Left ventricle myocardium inferior (tissue), 1 donor: ENCODE results near the gene RBPJ. TPM values are rescaled to one million over a fixed set of nuclear protein-coding genes. Genes with fewer than 3 reads are reported as not detected.

ENCODE experiments used
- DNase-seq: peaks from one replicate; pipeline ENCODE4 v3.0.0-alpha.2; 2020
- H3K27ac ChIP-seq: fragments of 200-600 bp; replicated peaks from 2 replicates; pipeline ENCODE4 v1.8.0; 2021
- H3K27me3 ChIP-seq: fragments of 200-600 bp; 2 replicates; pipeline ENCODE4 v1.8.0; 2021; ENCODE audit warnings: low read depth
- H3K36me3 ChIP-seq: fragments of 200-600 bp; 2 replicates; pipeline ENCODE4 v1.8.0; 2021
- H3K4me1 ChIP-seq: fragments of 200-600 bp; 2 replicates; pipeline ENCODE4 v1.8.0; 2021
- H3K4me3 ChIP-seq: fragments of 200-600 bp; 2 replicates; pipeline ENCODE4 v1.8.0; 2021; ENCODE audit warnings: mild to moderate bottlenecking, moderate library complexity
- H3K9me3 ChIP-seq: fragments of 200-600 bp; replicated peaks from 2 replicates; pipeline ENCODE4 v1.8.0; 2021
- intact Hi-C: fragments of 100-400 bp; cut with micrococcal nuclease; formaldehyde crosslinking; loops from one replicate; pipeline ENCODE4 v1.11.0; 2022
- total RNA-seq: library from RNA; stranded (reverse); fragmentation: NEBNext Ultra II Directional; extraction: Animal tissue kit (Norgen Biotek cat#: 25700); gene quantifications from one replicate; pipeline ENCODE4 v1.2.1, GENCODE V29; 2021
- TF ChIP-seq, protein P1 (sequence below): fragments of 200-600 bp; IDR thresholded peaks from 2 replicates; pipeline ENCODE4 v1.8.0; 2021; ENCODE audit warnings: antibody characterized with exemption, mild to moderate bottlenecking, borderline replicate concordance
- donor health status: DM: no; HTN: yes; CAD: no; lungs with severe emphysema.

Gene RBPJ
- total RNA-seq, 1 donor from 2014 or later = 36.5 TPM

DNA sequence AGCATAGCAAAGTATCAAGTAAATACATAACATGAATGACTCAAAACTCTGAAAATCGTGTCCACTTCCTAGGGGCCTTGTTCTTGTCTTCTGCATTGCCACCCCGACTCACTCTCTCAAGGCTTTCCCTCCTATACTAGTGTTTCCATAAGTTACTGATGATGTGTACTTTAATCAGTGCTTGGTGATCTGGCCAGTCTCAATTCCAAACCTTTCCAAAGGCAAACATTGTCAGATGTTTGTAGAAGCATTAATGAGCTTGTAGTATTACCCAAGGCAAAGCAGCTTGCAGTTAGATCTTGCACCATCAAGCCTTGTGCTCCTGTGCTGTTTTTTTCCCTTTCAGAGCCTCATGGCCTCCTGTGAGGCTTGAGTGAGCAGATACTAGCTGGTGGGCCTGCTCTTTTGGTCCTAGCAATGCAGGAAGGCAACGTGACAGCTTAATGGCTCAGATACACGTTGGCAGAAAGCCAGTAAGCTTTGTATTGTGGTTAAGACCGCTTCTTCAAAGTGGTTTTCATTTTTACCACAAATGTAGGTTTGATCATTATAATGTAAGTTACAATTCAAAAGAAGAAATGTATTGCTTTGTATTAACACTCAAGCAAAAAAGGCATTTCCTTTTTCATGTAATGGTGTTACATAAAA lies 51.8 kb downstream of the RBPJ start:
- Histone ChIP-seq H3K36me3 (no peaks in the 10 kb centered on the region), H3K4me1 (peaks cover 72% of the 10 kb centered on the region), H3K27me3 (no peaks in the 10 kb centered on the region), H3K27ac (no peak overlapping the region), H3K9me3 (no peaks in the 10 kb centered on the region), H3K4me3 (no peak overlapping the region)
- TF ChIP-seq, protein P1, sequence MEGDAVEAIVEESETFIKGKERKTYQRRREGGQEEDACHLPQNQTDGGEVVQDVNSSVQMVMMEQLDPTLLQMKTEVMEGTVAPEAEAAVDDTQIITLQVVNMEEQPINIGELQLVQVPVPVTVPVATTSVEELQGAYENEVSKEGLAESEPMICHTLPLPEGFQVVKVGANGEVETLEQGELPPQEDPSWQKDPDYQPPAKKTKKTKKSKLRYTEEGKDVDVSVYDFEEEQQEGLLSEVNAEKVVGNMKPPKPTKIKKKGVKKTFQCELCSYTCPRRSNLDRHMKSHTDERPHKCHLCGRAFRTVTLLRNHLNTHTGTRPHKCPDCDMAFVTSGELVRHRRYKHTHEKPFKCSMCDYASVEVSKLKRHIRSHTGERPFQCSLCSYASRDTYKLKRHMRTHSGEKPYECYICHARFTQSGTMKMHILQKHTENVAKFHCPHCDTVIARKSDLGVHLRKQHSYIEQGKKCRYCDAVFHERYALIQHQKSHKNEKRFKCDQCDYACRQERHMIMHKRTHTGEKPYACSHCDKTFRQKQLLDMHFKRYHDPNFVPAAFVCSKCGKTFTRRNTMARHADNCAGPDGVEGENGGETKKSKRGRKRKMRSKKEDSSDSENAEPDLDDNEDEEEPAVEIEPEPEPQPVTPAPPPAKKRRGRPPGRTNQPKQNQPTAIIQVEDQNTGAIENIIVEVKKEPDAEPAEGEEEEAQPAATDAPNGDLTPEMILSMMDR = no peak
- intact Hi-C loops = no loop called here
- no peak for DNase-seq

DNA sequence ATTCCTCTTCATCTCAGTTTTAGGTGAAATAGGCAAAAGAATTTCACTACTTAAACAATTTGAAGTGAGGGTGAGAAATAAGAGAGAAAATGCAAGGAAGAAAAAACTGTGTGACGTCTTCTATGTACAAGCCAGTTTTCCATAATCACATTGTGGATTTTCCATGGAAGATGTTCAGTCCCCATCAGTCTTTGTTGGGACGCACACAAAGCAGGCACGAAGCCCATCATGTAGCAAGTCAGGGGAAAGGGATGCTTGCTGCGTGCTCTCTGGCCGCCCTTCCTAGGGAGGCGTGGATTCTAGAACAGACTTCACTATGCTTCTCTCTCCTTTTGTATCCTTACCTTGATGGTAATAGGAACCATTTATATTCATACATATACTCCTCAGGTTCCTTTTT lies 54.7 kb downstream of the RBPJ start:
- TF ChIP-seq, protein P1 = no peak
- H3K27me3 ChIP-seq = no peaks in the 10 kb centered on the region
- no peaks in the 10 kb centered on the region for H3K36me3 ChIP-seq
- H3K4me3 ChIP-seq = no peak overlapping the region
- no peak overlapping the region for H3K27ac ChIP-seq
- peaks cover 64% of the 10 kb centered on the region for H3K4me1 ChIP-seq
- intact Hi-C loops = no loop called here
- no peak for DNase-seq
- H3K9me3 ChIP-seq = no peaks in the 10 kb centered on the region

DNA sequence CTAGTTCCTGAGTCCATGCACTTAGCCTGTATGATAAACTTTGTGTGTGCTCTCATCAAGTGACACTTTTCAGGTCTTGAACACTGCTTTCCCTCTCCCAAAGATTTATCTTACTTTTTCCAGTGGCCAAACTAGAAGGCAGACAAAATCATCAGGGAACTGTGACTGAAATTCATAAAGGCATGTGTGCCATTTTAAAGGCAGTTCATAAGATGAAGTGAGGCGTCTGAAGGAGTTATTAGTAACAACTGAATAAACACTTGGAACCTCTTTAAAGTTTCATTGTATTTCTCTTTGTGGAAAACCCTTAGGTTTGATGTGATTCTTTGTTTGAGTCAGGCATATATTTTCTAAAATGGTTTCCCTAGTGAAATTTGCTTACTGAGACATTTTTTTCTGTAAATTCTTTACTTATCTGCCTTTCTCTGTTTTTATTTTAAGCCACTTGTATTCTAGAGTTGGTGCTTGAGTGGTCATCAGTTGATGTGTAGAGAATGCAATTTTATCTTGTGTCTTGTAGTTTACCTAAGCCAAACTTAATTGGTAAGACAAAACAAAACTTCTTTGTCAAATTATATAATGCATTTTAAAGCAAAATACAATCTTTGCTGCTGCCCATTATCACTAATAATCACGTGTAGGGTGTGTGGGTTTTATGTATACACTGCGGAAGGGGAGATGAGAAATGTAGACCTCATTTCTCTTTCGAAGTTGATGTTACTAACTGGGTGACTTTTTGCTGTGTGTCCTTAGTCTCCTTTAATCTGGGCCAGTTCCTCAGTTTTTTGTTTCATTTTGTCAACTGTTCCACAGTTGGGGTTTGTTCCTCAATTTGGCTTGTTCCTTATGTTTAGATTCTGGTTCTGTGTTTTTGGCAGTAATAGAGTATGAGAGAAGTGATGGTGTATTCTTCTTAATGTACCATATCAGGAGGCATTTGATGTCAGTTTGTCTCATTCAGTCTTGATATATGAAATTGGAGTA lies 56.8 kb downstream of the RBPJ start:
- DNase-seq = no peak
- TF ChIP-seq, protein P1 = no peak
- peaks cover 73% of the 10 kb centered on the region for H3K4me1 ChIP-seq
- no peak overlapping the region for H3K27ac ChIP-seq
- H3K36me3 ChIP-seq = no peaks in the 10 kb centered on the region
- no peaks in the 10 kb centered on the region for H3K9me3 ChIP-seq
- H3K27me3 ChIP-seq = no peaks in the 10 kb centered on the region
- no peak overlapping the region for H3K4me3 ChIP-seq
- intact Hi-C loops = no loop called here

DNA sequence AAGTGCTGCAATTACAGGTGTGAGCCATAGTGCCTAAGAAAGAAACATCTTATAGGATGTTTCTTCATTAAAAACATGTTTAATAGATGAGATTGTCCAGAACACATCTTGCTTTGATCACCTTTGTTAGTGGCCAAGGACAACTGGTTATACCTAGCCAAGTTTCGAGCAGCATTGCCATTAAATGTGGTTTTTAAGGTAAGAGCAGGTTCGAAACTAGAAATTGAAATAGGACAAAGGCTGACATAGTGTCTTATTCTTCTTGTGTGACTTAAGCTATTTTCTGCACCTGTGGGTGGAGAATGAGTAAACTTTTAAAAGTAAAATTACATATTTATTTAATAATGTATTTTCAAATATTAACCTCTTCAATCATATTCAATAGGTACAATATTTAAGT lies 59.0 kb downstream of the RBPJ start:
- Histone ChIP-seq H3K4me1 (peaks cover 63% of the 10 kb centered on the region), H3K27me3 (no peaks in the 10 kb centered on the region), H3K4me3 (no peak overlapping the region), H3K36me3 (no peaks in the 10 kb centered on the region), H3K9me3 (no peaks in the 10 kb centered on the region), H3K27ac (no peak overlapping the region)
- no peak for DNase-seq
- intact Hi-C loops = no loop called here
- TF ChIP-seq, protein P1 = no peak

DNA sequence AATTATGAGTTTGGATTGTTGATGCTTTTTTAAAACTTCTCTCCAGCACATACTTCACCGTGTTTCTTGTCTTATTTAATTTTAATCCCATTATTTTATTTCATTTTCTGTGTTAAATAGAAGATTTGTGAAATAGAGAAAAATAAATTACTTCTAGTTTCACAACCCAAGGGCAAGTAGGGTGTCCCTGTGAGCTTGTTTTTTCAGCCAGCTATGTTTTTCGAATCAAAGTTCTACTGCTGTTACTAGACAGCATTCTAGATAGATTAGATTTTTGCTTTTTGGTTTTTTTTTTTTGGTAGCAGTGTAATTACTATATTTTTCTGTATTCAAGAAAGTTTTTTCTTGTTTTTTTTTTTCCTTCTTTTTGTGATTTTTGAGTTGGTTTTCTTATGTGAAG lies 59.9 kb downstream of the RBPJ start:
- H3K9me3 ChIP-seq = no peaks in the 10 kb centered on the region
- no peaks in the 10 kb centered on the region for H3K27me3 ChIP-seq
- TF ChIP-seq, protein P1 = no peak
- peaks cover 54% of the 10 kb centered on the region for H3K4me1 ChIP-seq
- H3K36me3 ChIP-seq = no peaks in the 10 kb centered on the region
- intact Hi-C loops = no loop called here
- no peak for DNase-seq
- no peak overlapping the region for H3K27ac ChIP-seq
- no peak overlapping the region for H3K4me3 ChIP-seq
